SK-MEL-5 (cell line): ENCODE measurements around the gene VSIG8. TPM values are rescaled to one million over a fixed set of nuclear protein-coding genes. Genes with fewer than 3 reads are reported as not detected.
A peak's percentile ranks its signal among the peaks of the same experiment; 100 is the strongest.

ENCODE experiments used
- DNase-seq: peaks from one replicate; pipeline ENCODE4 v3.0.0-alpha.2; 2016; ENCODE audit warnings: low read depth, low spot score
- in situ Hi-C: cut with HindIII; loops from 2 replicates; pipeline ENCODE4 v1.10.0; 2016; ENCODE audit warnings: low sequenced_read_pairs, high pct_unique_total_duplicates, low pct_unique_long_range_greater_than_20kb
- total RNA-seq: library from RNA; depleted of rRNA; stranded (reverse); fragments of >200 nt; shearing (Covaris generic); gene quantifications from 2 replicates; pipeline ENCODE4 v1.2.3, GENCODE V29; 2014

The VSIG8 gene
- total RNA-seq, 1 experiment from 2014 or later, result not detected

DNA sequence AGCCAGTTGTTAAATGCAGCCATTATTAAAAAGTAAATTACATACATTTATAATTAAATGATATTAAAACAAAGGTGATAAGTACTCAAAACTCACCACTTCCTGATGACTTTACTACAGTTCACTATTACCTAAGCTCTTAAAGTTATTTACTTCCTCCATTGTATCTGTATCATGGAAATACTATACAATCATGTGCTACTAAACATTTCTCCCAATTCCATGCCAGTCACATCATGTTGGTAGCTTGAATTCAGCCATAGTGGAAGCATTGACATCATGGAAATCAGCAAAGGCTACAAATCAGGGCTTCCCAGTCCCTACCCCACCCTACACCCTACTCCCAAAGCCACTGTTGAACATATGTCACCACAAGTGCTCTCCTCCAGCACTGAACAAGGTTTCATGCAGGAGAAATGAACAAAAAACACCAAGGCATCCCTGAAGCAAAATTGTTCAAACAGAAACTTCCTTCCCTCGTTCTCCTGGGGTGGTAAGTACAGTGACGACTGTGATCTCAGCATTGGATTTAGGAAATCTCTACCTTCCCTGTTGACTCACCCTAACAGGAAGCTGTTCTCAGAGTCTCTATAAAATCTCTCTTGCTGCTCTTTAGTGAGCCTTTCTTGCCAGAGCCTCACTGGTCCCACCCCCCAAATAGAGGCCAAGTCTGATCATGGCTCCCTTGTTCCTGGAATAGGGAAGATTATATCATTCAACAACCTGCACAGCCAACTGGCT is 12.7 kb downstream of the VSIG8 start:
- no peak for DNase-seq
- in situ Hi-C loops, result no loop called here

DNA sequence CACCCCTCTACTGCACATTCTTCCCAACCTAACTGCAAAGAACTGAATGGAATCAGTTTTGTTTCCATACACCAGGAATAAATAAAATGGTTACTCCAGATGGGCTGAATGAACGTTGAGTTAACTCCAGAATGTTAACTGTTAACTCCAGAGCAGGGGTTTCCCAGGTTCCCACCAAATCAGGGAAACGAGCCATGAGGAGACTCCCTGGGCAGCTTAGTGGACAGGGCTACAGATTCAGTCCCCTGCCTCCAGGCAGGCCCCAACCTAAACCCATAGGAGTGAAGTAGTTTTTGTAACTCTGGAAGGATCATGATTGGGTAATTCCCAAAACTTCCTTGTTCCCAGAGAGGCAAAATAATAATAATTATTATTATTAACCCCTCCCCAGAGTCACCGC is 14.1 kb downstream of the VSIG8 start:
- in situ Hi-C loops, result no loop called here
- no peak for DNase-seq

DNA sequence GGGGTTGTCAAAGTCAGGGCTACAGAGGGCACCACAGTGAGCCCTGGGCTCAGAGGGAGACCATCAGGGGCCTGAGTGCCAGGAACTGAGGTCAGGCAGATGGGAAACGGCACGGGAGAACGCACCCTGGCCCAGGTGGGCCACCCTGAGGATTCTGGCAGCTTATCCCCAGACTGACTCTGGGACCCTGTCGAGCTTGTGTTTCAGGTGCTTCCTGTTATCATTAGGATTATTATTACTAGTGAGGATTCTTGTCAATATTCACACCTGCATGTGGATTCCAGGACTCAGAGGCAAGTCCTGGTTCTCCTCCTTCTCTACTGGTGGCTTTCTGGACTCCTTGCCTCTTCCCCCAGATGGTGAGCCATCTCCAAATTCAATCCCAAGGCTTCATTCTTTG is 15.2 kb downstream of the VSIG8 start:
- no peak for DNase-seq
- in situ Hi-C loops, result no loop called here

DNA sequence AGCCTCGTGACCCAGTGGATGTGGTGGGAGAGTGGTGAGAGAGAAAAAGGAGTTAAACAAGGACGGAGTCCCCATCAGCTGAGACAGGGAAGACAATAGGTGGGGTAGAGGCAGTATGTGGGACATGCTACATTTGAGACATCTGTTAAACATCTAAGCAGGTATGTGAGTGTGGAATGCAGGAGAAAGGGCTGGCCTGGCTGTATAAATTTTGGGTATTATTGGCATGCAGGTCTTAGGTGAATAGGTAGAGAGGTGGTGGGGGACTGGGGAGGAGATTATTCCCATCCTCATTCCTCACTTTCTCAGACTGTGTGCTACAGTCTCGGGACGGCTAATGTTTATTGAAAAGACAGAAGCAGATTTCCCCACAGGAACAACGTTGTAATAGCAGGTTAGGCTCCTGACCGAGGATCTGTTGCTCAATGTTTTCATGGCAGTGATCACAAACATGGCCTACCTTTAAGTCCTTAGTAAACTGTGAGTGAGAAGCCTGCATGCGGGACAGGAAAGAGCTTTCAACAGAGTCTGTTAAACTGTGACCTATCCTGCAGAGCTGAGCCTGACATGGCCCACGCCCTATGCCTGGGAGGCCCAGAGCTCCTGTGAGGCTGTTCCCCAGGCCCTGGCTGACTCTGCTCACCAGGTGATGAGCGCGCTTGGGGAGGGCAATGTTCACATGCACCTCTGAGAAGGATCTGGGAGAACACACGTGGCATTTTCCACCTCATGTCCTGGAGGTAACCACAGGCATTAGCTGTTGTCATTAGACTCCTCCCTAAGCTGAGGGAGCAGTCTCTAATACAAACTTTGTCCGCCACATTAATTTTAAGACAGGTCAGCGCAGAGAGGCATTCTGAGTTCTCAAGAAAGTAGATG is 16.5 kb downstream of the VSIG8 start:
- in situ Hi-C loops, result no loop called here
- DNase-seq, result no peak

DNA sequence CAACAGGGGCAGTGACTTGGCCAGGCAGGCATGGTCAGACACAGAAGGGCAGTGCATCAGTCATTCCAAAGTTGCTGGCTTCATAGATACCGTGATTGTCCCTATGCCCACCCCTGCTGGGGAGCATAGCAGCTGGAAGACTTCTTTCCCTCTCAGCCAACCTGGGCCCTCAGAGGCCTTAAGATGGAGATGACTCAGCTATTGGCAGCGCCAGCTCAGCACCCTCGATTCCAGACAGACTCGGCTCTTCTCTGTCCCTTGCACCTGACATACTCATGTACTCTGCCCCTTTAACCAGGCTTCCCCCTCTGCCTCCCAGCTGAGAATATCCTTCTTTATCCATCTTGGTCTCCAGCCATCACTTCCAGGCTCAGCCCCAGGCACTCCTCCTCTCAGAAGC is 19.0 kb downstream of the VSIG8 start:
- in situ Hi-C loops, result no loop called here
- DNase-seq, result no peak

DNA sequence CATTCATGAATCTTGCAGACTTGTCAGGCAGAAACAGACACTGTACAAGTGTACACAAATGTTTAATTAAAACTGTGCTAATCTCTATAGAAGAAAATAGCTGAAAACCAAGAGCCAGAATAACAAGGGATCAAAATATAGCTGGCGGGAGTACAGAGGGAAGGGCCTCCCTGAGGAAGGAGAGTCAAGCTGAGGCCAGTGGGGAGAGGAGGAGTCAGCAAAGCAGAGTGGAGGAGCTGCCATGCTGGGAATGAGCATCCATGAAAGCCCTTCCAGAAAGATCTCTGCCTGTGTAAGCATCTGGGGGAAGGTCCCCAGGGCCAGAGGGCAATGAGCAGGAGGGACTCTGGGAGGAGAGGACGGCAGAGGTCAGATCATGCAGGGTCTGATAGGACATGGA is 20.7 kb downstream of the VSIG8 start:
- DNase-seq, result no peak
- in situ Hi-C loops, result no loop called here

DNA sequence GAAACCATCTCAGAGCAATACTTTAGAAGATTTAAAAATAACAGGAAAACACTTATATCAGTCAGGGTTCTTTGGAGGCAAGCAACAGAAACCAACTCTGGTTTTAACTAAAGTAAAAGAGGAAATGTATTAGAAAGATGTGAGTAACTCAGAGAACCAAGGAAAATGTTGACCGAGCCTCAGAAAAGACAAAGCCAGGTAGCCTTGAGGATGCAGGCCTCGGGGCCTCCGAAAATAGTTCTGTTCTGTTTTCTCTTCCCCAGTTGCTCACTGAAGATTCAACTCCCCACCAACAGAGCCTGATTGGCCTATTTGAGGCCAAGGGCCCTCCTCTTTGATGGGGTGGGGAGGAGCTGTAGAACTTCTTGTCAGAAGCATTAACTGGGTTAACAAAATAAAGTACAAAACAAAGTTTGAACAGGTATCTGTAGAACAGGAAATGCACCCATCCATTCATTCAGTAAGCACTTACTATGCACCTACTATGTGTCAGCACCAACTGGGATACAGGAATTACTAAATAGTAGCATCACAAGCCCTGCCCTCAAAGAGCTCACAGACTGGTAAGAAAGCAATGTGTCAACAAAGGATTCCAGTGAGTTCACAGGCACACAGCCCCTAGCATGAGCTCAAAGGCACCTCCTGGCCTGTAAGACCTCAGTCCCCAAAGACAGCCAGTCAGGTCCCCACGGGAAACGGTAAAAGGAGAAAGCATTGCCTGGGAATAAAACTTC is 23.2 kb downstream of the VSIG8 start:
- in situ Hi-C loops, result no loop called here

DNA sequence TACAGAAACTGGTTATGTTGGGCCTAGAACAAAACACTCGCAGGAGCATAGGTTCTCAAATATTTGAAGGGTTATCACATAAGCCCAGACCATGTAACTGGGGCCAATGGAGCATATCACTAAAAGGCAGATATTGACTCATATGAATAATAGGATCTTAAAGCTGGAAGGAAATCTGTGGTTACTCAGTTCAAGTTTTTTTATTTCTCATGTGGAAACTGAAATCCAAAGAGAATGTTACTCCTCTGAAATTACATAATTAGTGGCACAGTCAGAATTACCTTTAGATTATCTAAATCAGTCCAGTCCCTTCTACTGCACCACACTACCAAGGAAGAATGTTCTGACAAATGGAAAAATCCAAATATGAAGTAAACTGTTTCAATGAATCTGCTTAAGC is 23.7 kb downstream of the VSIG8 start:
- in situ Hi-C loops, result no loop called here
- no peak for DNase-seq

More for the DNA sequence above, 23.2 kb downstream of the VSIG8 start:
- no peak for DNase-seq

DNA sequence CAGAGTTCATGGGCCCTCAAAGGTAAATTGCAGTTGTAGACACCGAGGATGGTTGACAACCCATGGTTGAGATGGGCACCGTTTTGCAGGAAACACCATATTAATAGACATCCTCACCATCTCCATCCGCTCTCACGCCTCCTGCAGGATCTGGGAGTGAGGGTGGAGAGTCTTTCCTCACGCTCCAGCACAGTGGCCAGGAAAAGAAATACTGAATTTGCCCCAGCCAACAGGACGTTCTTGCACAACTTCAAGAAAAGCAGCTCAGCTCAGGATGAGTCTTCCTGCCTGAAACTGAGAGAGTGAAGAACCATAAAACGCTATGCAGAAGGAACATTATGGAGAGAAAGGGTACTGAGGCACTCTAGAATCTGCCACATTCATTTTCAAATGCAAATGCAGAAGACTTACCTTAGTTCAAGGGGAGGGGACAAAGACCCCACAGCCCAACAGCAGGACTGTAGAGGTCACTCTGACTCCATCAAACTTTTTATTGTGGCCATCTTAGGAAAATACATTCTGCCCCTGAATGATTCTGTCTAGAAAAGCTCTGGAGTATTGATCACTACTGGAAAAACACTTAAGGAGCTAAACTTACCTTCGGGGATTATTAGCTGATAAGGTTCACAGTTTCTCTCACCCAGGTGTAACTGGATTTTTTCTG is 26.5 kb downstream of the VSIG8 start:
- peak; percentile 33 for DNase-seq
- in situ Hi-C loops, result no loop called here

DNA sequence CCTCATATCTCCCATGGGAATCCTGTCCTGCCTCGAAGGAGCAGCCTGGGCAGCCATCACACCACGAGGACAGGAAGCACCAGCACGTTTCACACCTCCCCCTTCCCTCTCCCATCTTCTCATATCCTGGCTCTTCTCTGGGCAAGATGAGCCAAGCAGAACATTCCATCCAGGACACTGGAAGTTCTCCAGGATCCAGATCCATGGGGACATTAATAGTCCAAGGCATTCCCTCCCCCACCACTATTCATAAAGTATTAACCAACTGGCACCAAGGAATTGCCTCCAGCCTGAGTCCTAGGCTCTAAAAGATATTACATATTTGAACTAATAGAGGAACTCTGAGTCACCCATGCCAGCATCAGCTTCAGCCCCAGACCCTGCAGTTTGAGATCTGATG is 27.1 kb downstream of the VSIG8 start:
- in situ Hi-C loops, result no loop called here
- no peak for DNase-seq

DNA sequence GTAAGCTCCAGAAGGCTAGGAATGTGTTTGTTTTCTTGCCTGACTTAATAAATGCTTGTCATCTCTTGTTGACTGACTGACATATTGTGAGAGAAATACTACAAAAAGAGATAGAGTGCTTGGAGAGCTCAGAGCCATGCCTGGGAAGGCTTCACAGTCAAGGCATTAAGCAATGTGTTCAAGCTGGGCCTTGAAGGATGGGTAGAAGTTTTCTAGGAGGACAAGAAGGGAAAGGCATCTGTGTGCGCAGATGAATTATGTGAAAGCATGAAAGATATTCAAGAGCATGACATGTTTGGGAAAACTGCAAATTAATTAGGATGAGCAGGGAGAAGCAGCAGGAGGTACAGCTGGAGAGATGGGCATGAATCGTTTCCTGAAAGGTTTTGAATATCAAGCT is 30.1 kb downstream of the VSIG8 start:
- in situ Hi-C loops, result no loop called here
- no peak for DNase-seq

DNA sequence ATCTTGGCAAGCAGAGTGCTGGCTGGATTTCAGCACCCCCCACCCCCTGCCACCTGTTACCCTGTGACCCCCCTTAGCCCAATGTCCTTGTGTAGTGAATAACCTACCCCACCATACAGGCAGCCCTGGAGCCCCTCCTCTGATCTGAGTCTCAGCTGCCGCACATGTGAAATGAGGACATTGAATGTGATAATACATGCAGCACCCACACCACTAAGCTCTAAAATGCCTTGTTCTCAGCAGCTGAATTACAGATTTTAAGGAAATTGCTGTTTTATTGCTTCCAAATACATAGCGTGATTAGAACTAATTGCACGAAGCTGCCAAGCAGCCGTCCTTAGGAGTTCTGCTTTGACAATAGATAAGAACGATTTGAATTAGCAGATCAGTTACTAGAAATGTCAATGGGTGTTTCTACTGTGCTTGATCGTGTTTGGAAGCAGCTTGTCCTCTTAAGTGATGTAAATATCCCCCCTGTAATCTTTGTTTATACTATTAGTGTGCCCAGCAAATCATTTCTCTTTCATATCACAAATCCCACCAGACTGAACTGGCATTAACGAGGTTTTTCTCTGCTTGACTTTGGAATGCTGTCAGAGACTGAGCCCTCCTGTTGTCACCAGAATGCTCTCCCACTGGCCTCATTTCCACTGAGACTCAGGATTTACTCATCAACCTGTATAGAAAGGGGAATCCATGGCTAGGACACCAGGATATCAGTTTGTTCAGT is 30.9 kb downstream of the VSIG8 start:
- in situ Hi-C loops, result no loop called here

DNA sequence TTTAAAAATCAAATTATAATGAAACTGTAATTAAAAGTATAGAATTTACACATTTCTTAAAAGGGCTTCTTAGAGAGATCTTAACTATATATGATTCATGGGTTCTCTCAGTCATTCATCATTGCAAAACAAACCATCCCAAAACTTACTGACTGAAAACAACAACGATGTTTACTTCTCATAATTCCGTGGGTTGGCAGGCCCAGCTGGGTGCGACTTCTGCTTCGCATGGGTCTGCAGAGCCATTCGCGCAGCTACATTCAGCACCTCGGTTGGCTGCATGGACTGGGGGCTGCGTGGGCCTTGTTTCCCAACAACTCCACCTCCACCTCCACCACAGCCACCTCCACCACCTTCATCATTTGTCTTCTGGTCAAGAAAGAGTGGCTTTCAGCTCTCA is 31.7 kb downstream of the VSIG8 start:
- in situ Hi-C loops, result no loop called here

More for the DNA sequence above, 30.9 kb downstream of the VSIG8 start:
- no peak for DNase-seq

DNA sequence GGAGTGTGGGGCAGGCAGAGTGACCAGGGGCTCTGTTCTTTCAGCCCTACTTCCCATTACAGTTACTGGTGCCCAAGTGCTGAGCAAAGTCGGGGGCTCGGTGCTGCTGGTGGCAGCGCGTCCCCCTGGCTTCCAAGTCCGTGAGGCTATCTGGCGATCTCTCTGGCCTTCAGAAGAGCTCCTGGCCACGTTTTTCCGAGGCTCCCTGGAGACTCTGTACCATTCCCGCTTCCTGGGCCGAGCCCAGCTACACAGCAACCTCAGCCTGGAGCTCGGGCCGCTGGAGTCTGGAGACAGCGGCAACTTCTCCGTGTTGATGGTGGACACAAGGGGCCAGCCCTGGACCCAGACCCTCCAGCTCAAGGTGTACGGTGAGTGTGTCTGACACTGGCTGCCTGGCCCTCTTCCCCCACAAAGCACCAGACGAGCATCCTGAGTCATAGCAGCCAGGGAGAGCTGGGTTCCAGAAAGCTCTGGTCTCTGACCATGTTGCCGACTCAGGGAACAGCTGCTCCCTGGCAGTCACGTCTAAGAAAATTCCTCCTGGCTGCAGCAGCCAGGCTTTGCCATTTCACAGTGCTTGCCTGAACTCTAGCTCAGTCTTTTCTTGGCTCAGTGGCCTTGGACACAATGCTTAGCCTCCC is 32.5 kb downstream of the VSIG8 start:
- in situ Hi-C loops, result no loop called here
- no peak for DNase-seq

More for the DNA sequence above, 31.7 kb downstream of the VSIG8 start:
- DNase-seq, result no peak

DNA sequence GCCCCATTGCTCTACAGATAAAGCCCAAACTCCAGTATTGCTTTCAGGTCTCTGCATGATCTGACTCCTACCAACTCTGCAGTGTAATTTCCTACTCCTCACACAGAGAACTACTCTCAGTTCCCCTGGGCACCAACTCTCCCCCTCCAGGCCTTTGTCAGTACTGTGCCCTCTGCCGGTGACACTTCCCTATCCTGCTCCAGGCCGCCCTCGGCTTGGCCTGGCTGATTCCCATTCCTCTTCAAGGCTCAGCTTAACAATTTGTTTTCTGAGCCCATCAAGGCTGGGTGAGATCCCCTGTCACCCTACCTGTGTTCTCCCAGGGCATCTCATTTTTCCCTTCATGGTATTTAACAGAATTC is 33.2 kb downstream of the VSIG8 start:
- in situ Hi-C loops, result no loop called here
- DNase-seq, result peak; percentile 76

DNA sequence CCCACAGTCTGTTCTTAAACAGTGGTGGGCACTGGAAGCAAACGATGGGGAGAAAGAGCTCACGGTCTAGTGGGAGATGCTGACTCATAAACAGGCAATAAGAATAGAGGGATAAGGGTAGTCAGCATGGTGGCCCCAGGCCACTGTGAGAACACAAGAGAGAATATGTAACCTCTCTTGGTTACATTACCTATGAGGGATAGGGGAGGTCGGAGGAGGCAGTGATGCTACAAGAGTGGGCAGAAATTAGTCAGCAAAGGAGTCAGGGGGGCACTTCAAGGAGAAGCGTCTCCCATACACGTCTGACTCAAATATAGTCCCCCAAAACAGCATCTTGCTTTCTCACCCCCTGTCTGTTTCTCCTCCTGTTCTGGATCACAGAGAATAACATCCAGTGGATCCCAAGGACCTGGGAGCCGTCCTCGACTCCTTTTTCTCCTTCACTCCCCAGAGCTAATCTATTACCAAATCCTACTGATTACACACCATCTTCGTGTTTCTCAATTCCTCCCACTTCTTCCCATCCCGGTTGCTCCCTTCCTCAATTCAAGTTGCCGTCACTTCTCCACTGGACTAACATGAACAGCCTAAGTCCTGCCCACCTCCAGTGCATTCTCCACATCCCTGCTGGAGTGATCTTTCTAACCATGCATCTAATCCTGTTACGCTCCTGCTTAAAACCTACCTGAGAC is 33.7 kb downstream of the VSIG8 start:
- in situ Hi-C loops, result no loop called here
- no peak for DNase-seq
